ENCODE results near the gene OBSCN.

OBSCN gene

DNA sequence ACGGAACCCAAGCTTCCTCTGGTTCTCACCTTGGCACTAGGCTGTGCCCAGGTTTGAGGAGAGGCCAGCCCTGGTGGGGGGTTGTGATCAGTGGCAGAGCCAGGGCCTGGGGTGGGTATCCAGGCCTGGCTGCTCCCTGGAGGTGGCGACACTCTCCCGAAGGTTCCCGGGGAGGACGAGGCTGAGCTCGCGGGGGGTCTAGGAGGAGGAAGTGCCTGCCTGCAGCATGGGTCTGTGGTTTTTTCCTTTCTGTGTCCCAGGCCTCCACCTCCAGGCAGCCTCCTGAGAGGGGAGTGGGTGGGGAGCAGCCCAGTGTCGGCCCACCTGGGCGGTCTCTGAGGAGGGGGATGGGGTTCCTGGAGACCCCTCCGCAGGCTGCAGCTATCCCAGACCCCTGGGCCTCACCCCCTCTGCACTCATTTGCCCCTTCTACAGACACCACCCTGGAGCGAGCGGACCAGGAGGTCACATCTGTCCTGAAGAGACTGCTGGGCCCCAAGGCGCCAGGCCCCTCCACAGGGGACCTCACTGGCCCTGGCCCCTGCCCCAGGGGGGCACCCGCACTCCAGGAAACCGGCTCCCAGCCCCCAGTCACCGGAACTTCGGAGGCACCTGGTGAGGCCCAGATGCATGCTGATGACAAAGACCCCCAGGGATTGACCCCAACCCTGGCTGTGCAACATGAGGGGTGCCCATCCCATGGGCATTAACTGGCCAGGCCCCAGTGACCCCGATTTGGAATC is 154.5 kb downstream of the OBSCN start:
- no peak for DNase-seq

GRCh38 chr1:228362884-228363450 is 155.1 kb downstream of the OBSCN start:
- DNase-seq, result no peak

DNA sequence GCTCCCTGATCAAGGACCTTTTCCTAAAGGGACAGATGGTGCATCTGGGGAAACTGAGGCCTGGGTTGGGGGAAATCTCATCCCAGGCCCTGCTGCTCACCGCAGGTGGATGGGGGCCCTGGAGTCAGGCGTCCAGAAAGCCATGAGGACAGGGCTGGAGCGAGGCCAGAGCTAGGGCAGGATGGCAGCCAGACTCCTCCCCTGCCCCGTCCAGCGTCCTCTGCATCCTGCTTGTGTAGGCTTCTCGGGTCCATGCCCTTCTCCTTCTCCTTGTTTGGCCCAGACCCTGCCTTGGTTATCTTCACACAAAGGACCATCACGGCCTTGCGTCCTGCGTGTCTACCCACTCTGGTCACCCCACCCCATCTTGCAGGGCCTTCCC is 155.8 kb downstream of the OBSCN start:
- no peak for DNase-seq

DNA sequence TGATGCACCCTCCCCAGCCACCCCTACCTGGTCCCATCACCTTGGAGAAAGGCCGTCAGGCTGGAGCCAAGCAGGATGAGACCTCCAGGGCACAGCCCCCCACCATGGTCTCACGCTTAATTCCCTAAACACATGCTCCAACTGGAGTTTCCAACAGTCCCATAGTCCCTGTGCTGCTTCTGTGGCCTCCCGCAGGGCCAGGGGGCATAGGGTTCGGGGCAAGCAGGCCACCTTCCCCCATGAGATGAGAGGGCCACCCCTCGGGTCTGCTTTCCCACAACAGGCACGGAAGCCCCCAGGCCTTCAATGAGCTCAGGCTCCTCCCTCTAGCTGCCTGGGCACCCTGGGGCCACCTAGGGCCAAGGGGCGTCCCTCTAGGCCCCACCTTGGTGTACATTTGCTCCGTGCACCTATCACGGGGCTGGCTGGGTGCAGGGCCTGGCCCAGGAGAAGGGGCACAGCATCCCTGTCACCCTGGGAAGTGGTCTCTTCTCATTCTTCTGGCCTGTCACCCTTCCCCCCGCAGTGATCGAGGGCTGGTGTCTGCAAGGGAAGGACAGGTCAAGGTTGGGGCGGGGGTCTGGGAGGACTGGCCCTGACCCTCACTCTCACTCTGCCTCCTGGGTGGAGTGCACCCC is 156.3 kb downstream of the OBSCN start:
- DNase-seq, result no peak

DNA sequence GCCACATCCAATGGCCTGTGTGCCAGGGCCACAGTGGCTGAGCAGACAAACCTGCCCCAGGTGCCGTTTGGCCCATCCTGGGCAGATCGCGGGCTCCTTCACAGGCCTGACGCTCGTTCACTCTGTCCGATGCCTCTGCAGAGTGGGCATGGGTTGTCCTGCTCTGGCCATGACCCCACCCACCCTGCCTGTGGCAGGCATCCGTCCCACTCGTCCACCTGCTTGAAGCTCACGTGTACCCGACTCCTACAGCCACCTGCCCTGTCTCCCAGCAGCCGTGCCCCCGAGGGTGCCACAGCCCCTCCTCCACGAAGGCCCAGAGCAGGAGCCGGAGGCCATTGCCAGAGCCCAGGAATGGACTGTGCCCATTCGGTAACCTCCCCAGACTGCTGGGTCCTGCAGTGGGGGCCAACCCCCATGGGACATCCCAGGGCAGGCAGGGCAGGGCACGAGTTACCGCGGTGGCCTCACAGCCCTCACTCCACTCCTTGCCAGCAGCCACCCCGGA is 156.9 kb downstream of the OBSCN start:
- no peak for DNase-seq

DNA sequence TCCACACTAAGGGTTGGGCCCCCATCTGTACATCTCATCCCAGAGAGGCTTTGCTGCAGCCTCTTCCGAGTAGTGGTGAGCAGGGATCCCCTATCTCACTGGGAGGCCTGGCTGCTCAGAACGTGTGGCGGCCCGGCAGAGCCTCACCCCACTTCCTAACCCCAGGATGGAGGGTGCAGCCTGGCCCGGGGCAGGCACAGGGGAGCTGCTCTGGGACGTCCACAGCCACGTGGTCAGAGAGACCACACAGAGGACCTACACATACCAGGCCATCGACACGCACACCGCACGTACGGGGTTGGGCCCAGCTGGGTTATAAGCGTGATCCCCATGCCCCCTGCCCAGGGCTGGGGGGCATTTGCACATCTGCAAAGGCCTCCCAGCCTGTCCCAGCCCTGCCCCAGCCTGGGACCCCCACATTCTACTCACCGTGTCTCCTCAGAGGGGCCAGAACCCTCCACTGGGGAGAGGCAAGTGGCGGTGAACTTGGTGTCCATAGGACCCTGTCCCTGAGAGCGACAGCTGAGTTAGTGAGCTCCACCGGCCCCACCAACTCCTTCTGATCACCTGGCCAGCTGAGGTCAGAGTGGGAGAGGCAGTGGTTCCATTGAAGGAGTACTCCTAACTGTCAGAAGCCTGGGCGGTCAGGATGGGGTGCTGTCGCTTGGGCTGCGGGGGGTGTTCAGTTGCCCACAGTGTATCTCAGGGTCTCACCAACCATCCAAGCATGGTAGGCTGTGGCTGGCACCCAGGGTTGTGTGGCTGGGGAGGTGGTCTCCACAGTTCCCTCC is 157.6 kb downstream of the OBSCN start:
- DNase-seq, result no peak

GRCh38 chr1:228366062-228366865 is 158.4 kb downstream of the OBSCN start:
- no peak for DNase-seq

GRCh38 chr1:228366866-228367741 is 159.3 kb downstream of the OBSCN start:
- no peak for DNase-seq

DNA sequence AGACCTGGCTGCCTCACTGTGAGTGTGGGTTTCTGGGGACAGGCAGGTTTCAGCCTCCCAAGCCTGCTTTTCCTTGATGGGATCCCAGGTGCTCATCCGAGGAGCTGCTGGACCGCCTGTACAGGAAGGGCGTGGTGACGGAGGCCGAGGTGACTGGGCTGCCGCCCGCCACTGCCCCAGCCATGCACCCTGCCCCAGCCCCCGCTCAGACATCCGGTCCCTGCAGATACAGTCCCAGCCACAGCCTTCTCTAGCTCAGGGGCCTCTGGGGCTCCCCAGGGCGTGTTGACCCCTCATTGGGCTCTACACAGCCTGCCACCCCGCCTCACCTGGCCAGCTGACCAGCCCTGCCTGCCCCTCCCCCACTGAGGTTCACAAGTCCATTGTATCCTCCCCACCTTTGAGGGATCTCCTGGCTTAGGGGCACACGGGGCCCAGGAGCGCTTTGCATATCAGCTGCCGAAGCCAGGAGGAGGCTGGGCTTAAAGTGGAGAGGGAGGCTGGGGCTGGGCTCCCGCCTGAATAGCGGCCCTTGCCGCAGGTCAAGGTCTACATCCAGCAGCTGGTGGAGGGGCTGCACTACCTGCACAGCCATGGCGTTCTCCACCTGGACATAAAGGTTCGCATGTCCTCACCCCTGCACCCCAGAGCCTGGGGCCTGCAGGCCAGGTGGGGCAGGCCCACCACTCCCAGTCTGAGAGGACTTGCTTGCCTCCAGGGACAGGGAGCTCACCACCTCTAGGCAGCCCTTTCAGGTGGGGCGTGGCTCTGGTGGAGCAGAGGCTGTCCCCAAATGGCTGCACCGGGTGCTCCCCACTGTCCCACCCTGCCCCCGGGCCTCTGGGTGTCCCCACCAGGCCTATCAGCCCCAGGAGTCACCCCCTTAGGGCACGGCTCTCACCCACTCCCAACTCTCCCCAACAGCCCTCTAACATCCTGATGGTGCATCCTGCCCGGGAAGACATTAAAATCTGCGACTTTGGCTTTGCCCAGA is 160.3 kb downstream of the OBSCN start:
- DNase-seq, result no peak

DNA sequence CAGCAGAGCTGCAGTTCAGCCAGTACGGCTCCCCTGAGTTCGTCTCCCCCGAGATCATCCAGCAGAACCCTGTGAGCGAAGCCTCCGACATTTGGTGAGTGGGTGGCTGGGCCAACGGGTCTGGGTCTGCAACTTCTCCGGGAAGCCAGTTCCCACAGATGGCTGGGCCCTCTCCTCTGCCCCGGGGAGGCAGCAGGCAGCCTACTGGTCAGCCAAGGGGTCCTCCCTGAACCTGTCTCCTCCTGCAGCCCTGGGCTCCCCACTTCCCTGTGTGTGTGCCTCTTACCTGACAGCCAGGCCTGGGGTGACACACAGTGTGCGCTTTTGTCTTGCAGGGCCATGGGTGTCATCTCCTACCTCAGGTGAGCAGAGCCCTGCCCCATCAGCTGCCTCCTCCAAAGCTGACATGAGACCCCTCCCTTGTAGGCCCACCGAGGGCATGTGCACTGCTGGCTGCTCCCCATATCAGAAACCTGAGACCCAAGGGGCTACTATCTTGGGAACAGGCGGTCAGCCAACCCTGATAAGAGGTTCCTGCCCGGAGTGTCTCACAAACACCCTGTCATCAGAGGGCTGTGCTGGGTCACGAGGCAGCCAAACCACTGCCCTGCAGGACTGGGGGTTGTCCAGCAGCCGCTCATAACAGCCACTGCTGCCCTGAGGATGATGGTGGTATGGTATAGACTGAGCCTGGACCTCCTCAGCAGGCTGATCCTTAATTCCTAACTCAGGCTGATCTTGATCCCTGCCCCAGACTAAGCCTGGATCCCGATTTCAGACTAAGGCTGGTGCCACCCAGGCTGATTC is 161.2 kb downstream of the OBSCN start:
- peak; percentile 73 for DNase-seq

GRCh38 chr1:228369608-228370438 is 162.0 kb downstream of the OBSCN start:
- DNase-seq, result no peak

DNA sequence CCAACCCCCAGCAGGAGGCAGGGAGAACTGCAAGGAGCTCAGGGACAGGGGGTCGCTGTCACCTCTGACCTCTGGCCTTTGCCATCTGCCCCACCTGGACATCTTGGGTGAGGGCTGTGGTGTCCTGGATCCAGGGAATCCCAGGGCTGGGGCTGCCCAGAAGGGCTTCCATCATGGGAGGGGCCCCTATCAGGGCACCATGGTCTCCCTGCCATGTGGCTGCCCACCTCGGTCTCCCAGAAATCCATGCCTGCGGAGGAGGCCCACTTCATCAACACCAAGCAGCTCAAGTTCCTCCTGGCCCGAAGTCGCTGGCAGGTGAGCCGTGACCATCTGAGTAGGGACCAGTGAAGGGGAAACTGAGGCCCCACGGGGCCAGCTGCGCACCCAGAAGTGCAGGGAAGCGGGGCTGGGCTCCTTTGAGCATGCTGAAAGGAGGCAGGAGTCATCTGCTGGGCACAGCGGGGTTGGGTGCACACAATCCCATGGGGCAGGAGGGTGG is 162.6 kb downstream of the OBSCN start:
- no peak for DNase-seq

GRCh38 chr1:228370941-228371740 is 163.3 kb downstream of the OBSCN start:
- DNase-seq, result no peak

GRCh38 chr1:228371741-228372182 is 163.9 kb downstream of the OBSCN start:
- DNase-seq, result no peak

- no peak for DNase-seq
Measured at GRCh38 chr1:228372183-228373003, 164.5 kb downstream of the OBSCN start.

DNA sequence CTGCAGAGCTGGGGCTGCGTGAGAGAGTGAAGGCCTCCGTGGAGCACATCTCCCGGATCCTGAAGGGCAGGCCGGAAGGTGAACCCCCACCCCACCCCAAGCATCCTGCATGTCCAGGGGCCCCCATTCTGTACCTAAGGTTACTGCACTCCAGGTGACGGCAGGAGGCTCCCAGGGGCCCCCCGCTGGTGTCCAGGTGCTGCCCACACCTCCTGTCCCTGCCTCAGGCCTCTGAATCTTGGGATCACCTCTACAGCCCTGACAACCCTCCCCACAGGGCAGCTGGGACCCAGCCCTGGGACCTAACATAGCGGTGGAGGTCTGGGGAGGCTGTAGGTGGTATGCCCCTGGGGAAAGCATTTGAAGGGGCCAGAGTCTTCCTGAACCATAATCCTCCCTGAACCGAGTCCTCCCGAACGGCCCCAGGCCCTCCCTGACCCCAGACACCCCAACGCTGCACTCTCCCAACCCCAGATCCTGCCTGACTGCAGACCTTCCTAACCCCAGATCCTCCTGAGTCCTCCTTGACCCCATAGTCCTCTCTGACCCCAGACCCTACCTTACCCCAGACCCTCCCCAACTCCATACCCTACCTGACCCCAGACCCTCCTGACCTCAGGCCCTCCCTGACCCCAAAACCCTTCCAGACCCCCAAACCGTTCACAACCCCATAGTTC is 165.3 kb downstream of the OBSCN start:
- DNase-seq, result no peak

Data from hematopoietic multipotent progenitor cell treated with erythropoietin and hydrocortisone succinate and interleukin-3 and kit ligand, for 8 days (in vitro differentiated cells).